Keratinocyte (primary cell): ENCODE results near the gene AQP2. TPM values are rescaled to one million over a fixed set of nuclear protein-coding genes. Genes with fewer than 3 reads are reported as not detected.

Source experiments
- DNase-seq: peaks from one replicate; pipeline ENCODE4 v3.0.0-alpha.2; 2011; ENCODE audit warnings: low read depth, missing footprints, low spot score
- FAIRE-seq: peaks from 2 replicates; lab custom pipeline; 2011; peaks lifted over from hg19 to GRCh38; lab: Jason Lieb, UNC
- H2AFZ ChIP-seq: 2 replicates; pipeline ENCODE4 v1.6.0; 2012; ENCODE audit warnings: low read length, control low read depth, inconsistent platforms; ENCODE audit not compliant: control insufficient read depth
- H3K27ac ChIP-seq: 2 replicates; pipeline ENCODE4 v1.5.1; 2011; ENCODE audit warnings: low read length; ENCODE audit not compliant: control insufficient read depth, insufficient read depth
- H3K27me3 ChIP-seq: 3 replicates; pipeline ENCODE4 v1.6.0; 2011; ENCODE audit warnings: low read length; ENCODE audit not compliant: control insufficient read depth, insufficient read depth; ENCODE audit errors: extremely low read depth
- H3K36me3 ChIP-seq, 2 experiments: 2 replicates in 1 of 2; 3 replicates in 1 of 2; pipeline ENCODE4 v1.5.1; 2011; ENCODE audit warnings: low read length in 2 of 2, mild to moderate bottlenecking in 1 of 2; ENCODE audit not compliant: control insufficient read depth in 2 of 2, insufficient read depth in 2 of 2; ENCODE audit errors: extremely low read depth in 1 of 2
- H3K4me1 ChIP-seq: 3 replicates; pipeline ENCODE4 v1.5.1; 2011; ENCODE audit warnings: low read length; ENCODE audit not compliant: control insufficient read depth, insufficient read depth; ENCODE audit errors: extremely low read depth
- H3K4me2 ChIP-seq: 3 replicates; pipeline ENCODE4 v1.6.0; 2011; ENCODE audit warnings: low read depth, low read length; ENCODE audit not compliant: control insufficient read depth, insufficient read depth; ENCODE audit errors: extremely low read depth
- H3K4me3 ChIP-seq, 3 experiments: fragments of 200-600 bp in 1 of 3; sonication (generic) in 1 of 3; 2 replicates in 2 of 3; 3 replicates in 1 of 3; pipeline ENCODE4 v1.5.1; 2011 to 2016; ENCODE audit warnings: low read length in 3 of 3, mild to moderate bottlenecking in 3 of 3, control low read depth in 2 of 3, inconsistent platforms in 1 of 3, low read depth in 1 of 3, mixed read lengths in 1 of 3, mixed run types in 1 of 3, moderate library complexity in 1 of 3; ENCODE audit not compliant: control insufficient read depth in 2 of 3, insufficient read depth in 2 of 3; ENCODE audit errors: extremely low read depth in 1 of 3
- H3K79me2 ChIP-seq: 2 replicates; pipeline ENCODE4 v1.6.0; 2012; ENCODE audit warnings: low read length; ENCODE audit not compliant: control insufficient read depth, insufficient read depth
- H3K9ac ChIP-seq: 3 replicates; pipeline ENCODE4 v1.6.0; 2011; ENCODE audit warnings: low read length; ENCODE audit not compliant: control insufficient read depth, insufficient read depth; ENCODE audit errors: extremely low read depth
- H3K9me1 ChIP-seq: 3 replicates; pipeline ENCODE4 v1.6.0; 2011; ENCODE audit warnings: low read length; ENCODE audit not compliant: control insufficient read depth, insufficient read depth; ENCODE audit errors: extremely low read depth
- H3K9me3 ChIP-seq: 2 replicates; pipeline ENCODE4 v1.5.1; 2012; ENCODE audit warnings: low read depth, low read length; ENCODE audit not compliant: control insufficient read depth
- H4K20me1 ChIP-seq: 3 replicates; pipeline ENCODE4 v1.6.0; 2011; ENCODE audit warnings: low read length; ENCODE audit not compliant: control insufficient read depth, insufficient read depth; ENCODE audit errors: extremely low read depth
- EZH2 ChIP-seq: IDR thresholded peaks from one replicate; pipeline ENCODE4 v1.6.1; 2012; ENCODE audit warnings: inconsistent platforms, mild to moderate bottlenecking, low read length, moderate library complexity
- dilution Hi-C: fragments of 300-500 bp; cut with MboI; formaldehyde crosslinking; loops from one replicate; pipeline ENCODE4 v1.7.0; 2020; ENCODE audit warnings: low sequenced_read_pairs; ENCODE audit not compliant: extremely low pct_ligation_motif_present
- polyA plus RNA-seq, 5 experiments: library from polyadenylated mRNA; depleted of rRNA in 3 of 5; stranded (reverse) in 3 of 5; stranded (forward) in 1 of 5; unstranded in 1 of 5; fragments of >200 nt; gene quantifications; 1 replicate in 1 of 5; 2 replicates in 3 of 5; 3 replicates in 1 of 5; pipeline versions ENCODE4 v1.2.1 to v1.2.3, GENCODE V29; 2011 to 2012; ENCODE audit warnings: missing spikeins in 2 of 5, low read depth in 1 of 5, low replicate concordance in 1 of 5
- TF ChIP-seq, protein P1 (sequence below), 3 experiments: IDR thresholded peaks in 1 of 3; conservative IDR thresholded peaks in 1 of 3; optimal IDR thresholded peaks in 1 of 3; 2 replicates in 2 of 3; 3 replicates in 1 of 3; pipeline versions ENCODE3 to v1.5.1; 2011; ENCODE audit warnings: low read length in 3 of 3, mild to moderate bottlenecking in 3 of 3, moderate library complexity in 2 of 3, control low read depth in 1 of 3, inconsistent platforms in 1 of 3; ENCODE audit not compliant: insufficient read depth in 2 of 3; ENCODE audit errors: extremely low read depth in 1 of 3

AQP2 gene
- polyA plus RNA-seq, 1 donor (not counting 4 experiments of a cell fraction or from before 2014, with no cell fraction given), result not detected

DNA sequence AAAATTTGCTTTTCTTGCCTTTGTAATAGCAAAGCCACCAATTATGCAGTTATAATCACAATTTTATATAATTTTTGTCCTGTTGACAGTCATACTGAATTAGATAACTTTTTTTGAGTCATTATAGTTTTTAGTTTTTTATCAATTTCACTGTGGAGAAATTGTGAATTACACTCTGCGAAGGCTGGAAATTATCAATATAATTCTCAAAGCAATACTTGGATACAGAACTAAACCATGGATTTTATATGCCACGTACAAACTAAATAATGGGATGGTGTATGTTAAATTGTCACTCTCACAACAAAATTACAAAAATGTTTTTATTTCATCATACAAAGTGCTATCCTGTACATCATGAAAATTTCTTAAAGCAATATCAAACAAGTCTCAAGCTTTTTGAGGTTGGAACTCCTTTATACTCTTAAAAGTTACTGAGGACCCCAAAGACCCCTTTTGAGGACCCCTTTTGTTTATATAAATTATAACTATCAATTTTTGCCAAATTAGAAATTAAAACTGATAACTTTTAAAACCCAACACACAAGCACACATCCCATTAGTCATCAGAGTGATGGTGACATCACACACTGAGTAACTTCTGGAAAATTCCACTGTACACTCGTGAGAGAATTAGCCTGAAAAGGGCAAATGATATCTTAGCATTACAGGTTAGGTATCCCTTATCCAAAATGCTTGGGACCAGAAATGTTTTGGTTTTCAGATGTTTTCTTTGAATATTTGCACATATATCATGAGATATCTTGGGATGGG, 19.8 kb upstream of the AQP2 start:
- Histone ChIP-seq H3K4me1 (peaks cover 10% of the 10 kb centered on the region), H3K9me3 (no peaks in the 10 kb centered on the region), H3K4me3 (no peak overlapping the region), H3K9me1 (no peaks in the 10 kb centered on the region), H3K4me2 (no peak overlapping the region), H2AFZ (no peak overlapping the region), H3K27me3 (no peaks in the 10 kb centered on the region), H3K27ac (no peak overlapping the region), H3K79me2 (no peaks in the 10 kb centered on the region), H3K9ac (no peak overlapping the region), H4K20me1 (no peaks in the 10 kb centered on the region), H3K36me3 (no peaks in the 10 kb centered on the region)
- no peak for DNase-seq
- FAIRE-seq, result no peak
- TF ChIP-seq, protein P1, sequence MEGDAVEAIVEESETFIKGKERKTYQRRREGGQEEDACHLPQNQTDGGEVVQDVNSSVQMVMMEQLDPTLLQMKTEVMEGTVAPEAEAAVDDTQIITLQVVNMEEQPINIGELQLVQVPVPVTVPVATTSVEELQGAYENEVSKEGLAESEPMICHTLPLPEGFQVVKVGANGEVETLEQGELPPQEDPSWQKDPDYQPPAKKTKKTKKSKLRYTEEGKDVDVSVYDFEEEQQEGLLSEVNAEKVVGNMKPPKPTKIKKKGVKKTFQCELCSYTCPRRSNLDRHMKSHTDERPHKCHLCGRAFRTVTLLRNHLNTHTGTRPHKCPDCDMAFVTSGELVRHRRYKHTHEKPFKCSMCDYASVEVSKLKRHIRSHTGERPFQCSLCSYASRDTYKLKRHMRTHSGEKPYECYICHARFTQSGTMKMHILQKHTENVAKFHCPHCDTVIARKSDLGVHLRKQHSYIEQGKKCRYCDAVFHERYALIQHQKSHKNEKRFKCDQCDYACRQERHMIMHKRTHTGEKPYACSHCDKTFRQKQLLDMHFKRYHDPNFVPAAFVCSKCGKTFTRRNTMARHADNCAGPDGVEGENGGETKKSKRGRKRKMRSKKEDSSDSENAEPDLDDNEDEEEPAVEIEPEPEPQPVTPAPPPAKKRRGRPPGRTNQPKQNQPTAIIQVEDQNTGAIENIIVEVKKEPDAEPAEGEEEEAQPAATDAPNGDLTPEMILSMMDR (optimal IDR thresholded peaks at IDR 0.05 in 1 of 3, IDR thresholded peaks at IDR 0.05 in 1 of 3, conservative IDR thresholded peaks at IDR 0.05 in 1 of 3; ENCODE audit: extremely low read depth in 1 of 3, insufficient read depth in 2 of 3, low read length in 3 of 3), result no peak
- TF ChIP-seq EZH2, result no peak
- dilution Hi-C loops, result no loop called here

DNA sequence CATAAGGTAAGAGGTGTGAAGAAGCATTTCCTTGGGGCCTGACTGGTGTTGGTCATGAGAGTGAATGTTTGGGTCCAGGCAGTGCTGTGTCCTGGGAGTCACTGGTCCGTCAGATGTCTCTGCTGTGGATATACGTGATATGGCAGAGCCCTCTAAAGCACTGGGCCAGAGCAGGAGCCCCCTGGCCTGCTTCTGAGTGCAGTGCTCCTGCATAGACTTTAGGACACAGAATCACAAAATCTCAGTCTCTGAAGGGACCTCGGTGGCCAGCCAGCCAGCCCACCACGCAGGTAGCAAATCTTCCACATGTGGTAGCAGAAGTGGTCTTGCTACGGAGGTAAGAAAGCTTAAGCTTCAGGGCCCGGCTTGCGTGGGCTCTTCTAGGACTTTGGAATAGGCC, 18.5 kb upstream of the AQP2 start:
- dilution Hi-C loops, result no loop called here
- H3K27ac ChIP-seq, result no peak overlapping the region
- no peak overlapping the region for H2AFZ ChIP-seq
- no peaks in the 10 kb centered on the region for H3K9me1 ChIP-seq
- no peak for FAIRE-seq
- no peak for DNase-seq
- TF ChIP-seq, protein P1 (optimal IDR thresholded peaks at IDR 0.05 in 1 of 3, IDR thresholded peaks at IDR 0.05 in 1 of 3, conservative IDR thresholded peaks at IDR 0.05 in 1 of 3; ENCODE audit: extremely low read depth in 1 of 3, insufficient read depth in 2 of 3, low read length in 3 of 3), result no peak
- TF ChIP-seq EZH2, result no peak
- H3K36me3 ChIP-seq, result no peaks in the 10 kb centered on the region
- no peak overlapping the region for H3K4me2 ChIP-seq
- no peak overlapping the region for H3K9ac ChIP-seq
- no peaks in the 10 kb centered on the region for H3K27me3 ChIP-seq
- H3K9me3 ChIP-seq, result no peaks in the 10 kb centered on the region
- no peaks in the 10 kb centered on the region for H3K79me2 ChIP-seq
- H3K4me1 ChIP-seq, result peaks cover 14% of the 10 kb centered on the region
- H4K20me1 ChIP-seq, result no peaks in the 10 kb centered on the region
- H3K4me3 ChIP-seq, result no peak overlapping the region
